ENCODE measurements around the gene LGI4.

Gene LGI4

GRCh38 chr19:35114353-35115176, 20.3 kb downstream of the LGI4 start:
- peak; percentile 89 for ATAC-seq
- TF ChIP-seq SNAI2 (CRISPR knock-in tag; IDR thresholded peaks at IDR 0.05): no peak
- TF ChIP-seq PPARA (CRISPR knock-in tag; IDR thresholded peaks at IDR 0.05; ENCODE audit: borderline replicate concordance): no peak
- TF ChIP-seq ZFP3 (CRISPR knock-in tag; IDR thresholded peaks at IDR 0.05): no peak
- no peak for TF ChIP-seq ZC3H10 (CRISPR knock-in tag; IDR thresholded peaks at IDR 0.05)
- no peak for TF ChIP-seq BACH2 (CRISPR knock-in tag; IDR thresholded peaks at IDR 0.05; ENCODE audit: borderline replicate concordance)
- TF ChIP-seq ZNF70 (CRISPR knock-in tag; IDR thresholded peaks at IDR 0.05): no peak
- TF ChIP-seq ISL1 (CRISPR knock-in tag; IDR thresholded peaks at IDR 0.05): no peak
- TF ChIP-seq ESRRG (CRISPR knock-in tag; IDR thresholded peaks at IDR 0.05): no peak
- no peak for TF ChIP-seq OSR1 (CRISPR knock-in tag; IDR thresholded peaks at IDR 0.05)
- TF ChIP-seq TCF4 (CRISPR knock-in tag; IDR thresholded peaks at IDR 0.05; ENCODE audit: borderline replicate concordance): no peak
- TF ChIP-seq ZNF565 (CRISPR knock-in tag; conservative IDR thresholded peaks at IDR 0.05; ENCODE audit: low read depth): no peak
- TF ChIP-seq ZNF8 (CRISPR knock-in tag; IDR thresholded peaks at IDR 0.05): no peak
- no peak for TF ChIP-seq PATZ1 (CRISPR knock-in tag; IDR thresholded peaks at IDR 0.05; ENCODE audit: borderline replicate concordance)
- no peak for TF ChIP-seq ARNTL (CRISPR knock-in tag; IDR thresholded peaks at IDR 0.05; ENCODE audit: borderline replicate concordance, low read depth)

GRCh38 chr19:35112995-35113688, 21.7 kb downstream of the LGI4 start:
- no peak for ATAC-seq
- TF ChIP-seq ISL1 (CRISPR knock-in tag; IDR thresholded peaks at IDR 0.05) (no peak), GLIS3 (CRISPR knock-in tag; IDR thresholded peaks at IDR 0.05) (no peak), ZNF8 (CRISPR knock-in tag; IDR thresholded peaks at IDR 0.05) (no peak), TOX (CRISPR knock-in tag; IDR thresholded peaks at IDR 0.05; ENCODE audit: borderline replicate concordance) (no peak), SNAI2 (CRISPR knock-in tag; IDR thresholded peaks at IDR 0.05) (no peak)

- ATAC-seq: no peak
- TF ChIP-seq ZNF565 (CRISPR knock-in tag; conservative IDR thresholded peaks at IDR 0.05; ENCODE audit: low read depth) (no peak), ZC3H10 (CRISPR knock-in tag; IDR thresholded peaks at IDR 0.05) (no peak), ARNTL (CRISPR knock-in tag; IDR thresholded peaks at IDR 0.05; ENCODE audit: borderline replicate concordance, low read depth) (no peak), TCF4 (CRISPR knock-in tag; IDR thresholded peaks at IDR 0.05; ENCODE audit: borderline replicate concordance) (no peak), CSDC2 (CRISPR knock-in tag; IDR thresholded peaks at IDR 0.05) (no peak), BACH2 (CRISPR knock-in tag; IDR thresholded peaks at IDR 0.05; ENCODE audit: borderline replicate concordance) (no peak)
These were observed 23.9 kb downstream of the LGI4 start for GRCh38 chr19:35110974-35111373.

- TF ChIP-seq POU6F1 (CRISPR knock-in tag; IDR thresholded peaks at IDR 0.05; ENCODE audit: borderline replicate concordance, low read depth) (no peak), ISL1 (CRISPR knock-in tag; IDR thresholded peaks at IDR 0.05) (no peak), ZFP3 (CRISPR knock-in tag; IDR thresholded peaks at IDR 0.05) (no peak), ZC3H10 (CRISPR knock-in tag; IDR thresholded peaks at IDR 0.05) (no peak), ARNTL (CRISPR knock-in tag; IDR thresholded peaks at IDR 0.05; ENCODE audit: borderline replicate concordance, low read depth) (no peak), TOX (CRISPR knock-in tag; IDR thresholded peaks at IDR 0.05; ENCODE audit: borderline replicate concordance) (no peak), ZFP30 (CRISPR knock-in tag; IDR thresholded peaks at IDR 0.05) (no peak)
- ATAC-seq: peak; percentile 30; the same call in 2 of the 3 replicates
These were observed 25.3 kb downstream of the LGI4 start for GRCh38 chr19:35109395-35110112.

- no peak for ATAC-seq
- TF ChIP-seq RARB (CRISPR knock-in tag; IDR thresholded peaks at IDR 0.05): no peak
- TF ChIP-seq ZC3H10 (CRISPR knock-in tag; IDR thresholded peaks at IDR 0.05): no peak
- TF ChIP-seq ZNF70 (CRISPR knock-in tag; IDR thresholded peaks at IDR 0.05): no peak
- no peak for TF ChIP-seq ESRRG (CRISPR knock-in tag; IDR thresholded peaks at IDR 0.05)
- TF ChIP-seq TSHZ2 (CRISPR knock-in tag; IDR thresholded peaks at IDR 0.05): no peak
- no peak for TF ChIP-seq ISL1 (CRISPR knock-in tag; IDR thresholded peaks at IDR 0.05)
- TF ChIP-seq ZFP30 (CRISPR knock-in tag; IDR thresholded peaks at IDR 0.05): no peak
- TF ChIP-seq SNAI2 (CRISPR knock-in tag; IDR thresholded peaks at IDR 0.05): no peak
- TF ChIP-seq TOX (CRISPR knock-in tag; IDR thresholded peaks at IDR 0.05; ENCODE audit: borderline replicate concordance): no peak
- no peak for TF ChIP-seq PPARA (CRISPR knock-in tag; IDR thresholded peaks at IDR 0.05; ENCODE audit: borderline replicate concordance)
- no peak for TF ChIP-seq PATZ1 (CRISPR knock-in tag; IDR thresholded peaks at IDR 0.05; ENCODE audit: borderline replicate concordance)
- TF ChIP-seq ZNF565 (CRISPR knock-in tag; conservative IDR thresholded peaks at IDR 0.05; ENCODE audit: low read depth): no peak
These were observed 26.1 kb downstream of the LGI4 start for GRCh38 chr19:35108730-35109129.
